SK-N-SH (cell line): Measurements from ENCODE around the gene HYAL3. TPM values are rescaled to one million over a fixed set of nuclear protein-coding genes. Genes with fewer than 3 reads are reported as not detected.
A peak's percentile ranks its signal among the peaks of the same experiment; 100 is the strongest.

Experiments used
- CTCF ChIA-PET: fragments of 300-600, 350-600 bp; formaldehyde crosslinking; extraction: SDS; loops from one replicate; lab custom pipeline; 2021; lab: Yijun Ruan, JAX
- POLR2A ChIA-PET: fragments of 350-600 bp; sonication (Branson Sonifier 250); formaldehyde crosslinking; extraction: SDS; loops from one replicate; lab custom pipeline; 2020; ENCODE audit warnings: antibody characterized with exemption, inconsistent platforms; lab: Yijun Ruan, JAX
- DNase-seq: peaks from one replicate; pipeline ENCODE4 v3.0.0; 2012
- H2AFZ ChIP-seq: fragments of 200-600 bp; sonication (generic); 2 replicates; pipeline ENCODE4 v1.8.1; 2016; ENCODE audit warnings: antibody characterized with exemption, mild to moderate bottlenecking, low read depth
- H3F3A ChIP-seq: fragments of 200-600 bp; sonication (generic); replicated peaks from 2 replicates; pipeline ENCODE3; 2016; ENCODE audit warnings: antibody characterized with exemption, mild to moderate bottlenecking; ENCODE audit not compliant: insufficient read depth
- H3K27ac ChIP-seq, 2 experiments: fragments of 200-500 bp in 1 of 2; fragments of 200-600 bp in 1 of 2; sonication (Bioruptor generic) in 1 of 2; sonication (generic), shearing (Covaris generic) in 1 of 2; 2 replicates each; pipeline versions ENCODE4 v1.5.1 to v1.6.1; 2014 to 2016; ENCODE audit warnings: low read depth in 2 of 2, inconsistent platforms in 1 of 2, low read length in 1 of 2, mild to moderate bottlenecking in 1 of 2, mixed read lengths in 1 of 2
- H3K27me3 ChIP-seq: fragments of 200-600 bp; sonication (generic), shearing (Covaris generic); 2 replicates; pipeline ENCODE4 v1.6.1; 2016; ENCODE audit warnings: mixed run types; ENCODE audit not compliant: insufficient read depth
- H3K36me3 ChIP-seq, 2 experiments: fragments of 200-500 bp in 1 of 2; fragments of 200-600 bp in 1 of 2; sonication (Bioruptor generic) in 1 of 2; sonication (generic) in 1 of 2; replicated peaks in 1 of 2; 2 replicates each; pipeline versions ENCODE3 to v1.5.1; 2014 to 2016; ENCODE audit warnings: low read length in 1 of 2, mild to moderate bottlenecking in 1 of 2; ENCODE audit not compliant: insufficient read depth in 2 of 2, control insufficient read depth in 1 of 2
- H3K4me1 ChIP-seq, 2 experiments: fragments of 200-500 bp in 1 of 2; fragments of 200-600 bp in 1 of 2; sonication (Bioruptor generic) in 1 of 2; sonication (generic), shearing (Covaris generic) in 1 of 2; 2 replicates each; pipeline versions ENCODE4 v1.5.1 to v1.6.1; 2014 to 2016; ENCODE audit warnings: low read depth in 1 of 2, low read length in 1 of 2, mixed run types in 1 of 2; ENCODE audit not compliant: insufficient read depth in 2 of 2, control insufficient read depth in 1 of 2
- H3K4me2 ChIP-seq: fragments of 200-600 bp; sonication (generic), shearing (Covaris generic); 2 replicates; pipeline ENCODE4 v1.6.1; 2017; ENCODE audit warnings: mixed run types
- H3K4me3 ChIP-seq, 2 experiments: fragments of 200-500 bp in 1 of 2; fragments of 200-600 bp in 1 of 2; sonication (Bioruptor generic) in 1 of 2; sonication (generic), shearing (Covaris generic) in 1 of 2; 2 replicates each; pipeline versions ENCODE4 v1.5.1 to v1.8.1; 2014 to 2016; ENCODE audit warnings: low read depth in 2 of 2, inconsistent platforms in 1 of 2, low read length in 1 of 2, mild to moderate bottlenecking in 1 of 2, mixed read lengths in 1 of 2, moderate library complexity in 1 of 2
- H3K79me2 ChIP-seq: fragments of 200-600 bp; sonication (generic); 2 replicates; pipeline ENCODE4 v1.8.1; 2017; ENCODE audit warnings: mild to moderate bottlenecking; ENCODE audit not compliant: insufficient read depth
- H3K9ac ChIP-seq: fragments of 200-600 bp; sonication (generic); 2 replicates; pipeline ENCODE4 v1.6.1; 2017; ENCODE audit warnings: mixed run types
- H3K9me2 ChIP-seq: fragments of 200-600 bp; sonication (generic); 2 replicates; pipeline ENCODE4 v1.6.1; 2017; ENCODE audit warnings: mixed run types
- H3K9me3 ChIP-seq: fragments of 200-600 bp; sonication (generic); 2 replicates; pipeline ENCODE4 v1.6.1; 2017; ENCODE audit warnings: mixed run types, mild to moderate bottlenecking, moderate library complexity
- H4K20me1 ChIP-seq: fragments of 200-600 bp; sonication (generic); 2 replicates; pipeline ENCODE4 v1.6.1; 2017; ENCODE audit warnings: mild to moderate bottlenecking, mixed run types; ENCODE audit not compliant: insufficient read depth
- FOXM1 ChIP-seq: IDR thresholded peaks from 2 replicates; pipeline ENCODE4 v1.4.0; 2012; ENCODE audit warnings: low read depth, mild to moderate bottlenecking
- IRF3 ChIP-seq: fragments of 150-350 bp; IDR thresholded peaks from 2 replicates; pipeline ENCODE4 v1.6.1; 2016; ENCODE audit warnings: mild to moderate bottlenecking, low read depth, low read length
- MAX ChIP-seq: IDR thresholded peaks from 2 replicates; pipeline ENCODE4 v1.4.0; 2012; ENCODE audit warnings: low read depth
- NFIC ChIP-seq: IDR thresholded peaks from 2 replicates; pipeline ENCODE4 v1.4.0; 2012; ENCODE audit warnings: borderline replicate concordance
- TAF1 ChIP-seq: IDR thresholded peaks from 2 replicates; pipeline ENCODE4 v1.6.1; 2012; ENCODE audit warnings: low read depth, mild to moderate bottlenecking, low read length, moderate library complexity, borderline replicate concordance
- TCF12 ChIP-seq: IDR thresholded peaks from 2 replicates; pipeline ENCODE4 v1.4.0; 2012
- USF1 ChIP-seq: IDR thresholded peaks from 2 replicates; pipeline ENCODE4 v1.4.0; 2012; ENCODE audit warnings: low read depth, borderline replicate concordance
- WGBS: methylation state at CpG from one replicate; pipeline ENCODE4 v1.1.6; 2017; ENCODE audit warnings: low lambda C conversion rate; 5-methylcytosine and 5-hydroxymethylcytosine counted together
- polyA plus RNA-seq, 3 experiments: library from polyadenylated mRNA; depleted of rRNA; stranded (reverse); fragments of >200 nt; gene quantifications; 2 replicates each; pipeline ENCODE4 v1.2.3, GENCODE V29; 2012
- TF ChIP-seq, protein P1 (sequence below): IDR thresholded peaks from 2 replicates; pipeline ENCODE4; 2012
- TF ChIP-seq, protein P2 (sequence below): fragments of 200-600 bp; sonication (generic); IDR thresholded peaks from 2 replicates; pipeline ENCODE4 v1.6.1; 2017; ENCODE audit warnings: antibody characterized with exemption, mild to moderate bottlenecking, moderate library complexity
- TF ChIP-seq, protein P3 (sequence below): IDR thresholded peaks from 2 replicates; pipeline ENCODE4 v1.4.0; 2012; ENCODE audit warnings: low read depth, borderline replicate concordance

Gene HYAL3
- polyA plus RNA-seq, 1 of the 3 experiments (the other 2 are of a cell fraction), result 7.8 TPM

GRCh38 chr3:50292159-50293078, 6.8 kb downstream of the HYAL3 start, which contains the start of gene IFRD2 (continued):
- TF ChIP-seq MAX, result peak; percentile 91
- TF ChIP-seq, protein P1, sequence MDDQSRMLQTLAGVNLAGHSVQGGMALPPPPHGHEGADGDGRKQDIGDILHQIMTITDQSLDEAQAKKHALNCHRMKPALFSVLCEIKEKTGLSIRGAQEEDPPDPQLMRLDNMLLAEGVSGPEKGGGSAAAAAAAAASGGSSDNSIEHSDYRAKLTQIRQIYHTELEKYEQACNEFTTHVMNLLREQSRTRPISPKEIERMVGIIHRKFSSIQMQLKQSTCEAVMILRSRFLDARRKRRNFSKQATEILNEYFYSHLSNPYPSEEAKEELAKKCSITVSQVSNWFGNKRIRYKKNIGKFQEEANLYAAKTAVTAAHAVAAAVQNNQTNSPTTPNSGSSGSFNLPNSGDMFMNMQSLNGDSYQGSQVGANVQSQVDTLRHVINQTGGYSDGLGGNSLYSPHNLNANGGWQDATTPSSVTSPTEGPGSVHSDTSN, result 0 out of 2 replicates have a peak, but pooled peaks have one; percentile 13
- peak; percentile 40; the same call in 1 of the 2 replicates for TF ChIP-seq NFIC
- peak; percentile 16; the same call in 1 of the 2 replicates for TF ChIP-seq TCF12
- TF ChIP-seq, protein P2, sequence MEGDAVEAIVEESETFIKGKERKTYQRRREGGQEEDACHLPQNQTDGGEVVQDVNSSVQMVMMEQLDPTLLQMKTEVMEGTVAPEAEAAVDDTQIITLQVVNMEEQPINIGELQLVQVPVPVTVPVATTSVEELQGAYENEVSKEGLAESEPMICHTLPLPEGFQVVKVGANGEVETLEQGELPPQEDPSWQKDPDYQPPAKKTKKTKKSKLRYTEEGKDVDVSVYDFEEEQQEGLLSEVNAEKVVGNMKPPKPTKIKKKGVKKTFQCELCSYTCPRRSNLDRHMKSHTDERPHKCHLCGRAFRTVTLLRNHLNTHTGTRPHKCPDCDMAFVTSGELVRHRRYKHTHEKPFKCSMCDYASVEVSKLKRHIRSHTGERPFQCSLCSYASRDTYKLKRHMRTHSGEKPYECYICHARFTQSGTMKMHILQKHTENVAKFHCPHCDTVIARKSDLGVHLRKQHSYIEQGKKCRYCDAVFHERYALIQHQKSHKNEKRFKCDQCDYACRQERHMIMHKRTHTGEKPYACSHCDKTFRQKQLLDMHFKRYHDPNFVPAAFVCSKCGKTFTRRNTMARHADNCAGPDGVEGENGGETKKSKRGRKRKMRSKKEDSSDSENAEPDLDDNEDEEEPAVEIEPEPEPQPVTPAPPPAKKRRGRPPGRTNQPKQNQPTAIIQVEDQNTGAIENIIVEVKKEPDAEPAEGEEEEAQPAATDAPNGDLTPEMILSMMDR, result no peak
- peak; percentile 63; the same call in 1 of the 2 replicates for TF ChIP-seq TAF1
- no peak for TF ChIP-seq IRF3
- TF ChIP-seq, all 33 proteins: peak for 15

DNA sequence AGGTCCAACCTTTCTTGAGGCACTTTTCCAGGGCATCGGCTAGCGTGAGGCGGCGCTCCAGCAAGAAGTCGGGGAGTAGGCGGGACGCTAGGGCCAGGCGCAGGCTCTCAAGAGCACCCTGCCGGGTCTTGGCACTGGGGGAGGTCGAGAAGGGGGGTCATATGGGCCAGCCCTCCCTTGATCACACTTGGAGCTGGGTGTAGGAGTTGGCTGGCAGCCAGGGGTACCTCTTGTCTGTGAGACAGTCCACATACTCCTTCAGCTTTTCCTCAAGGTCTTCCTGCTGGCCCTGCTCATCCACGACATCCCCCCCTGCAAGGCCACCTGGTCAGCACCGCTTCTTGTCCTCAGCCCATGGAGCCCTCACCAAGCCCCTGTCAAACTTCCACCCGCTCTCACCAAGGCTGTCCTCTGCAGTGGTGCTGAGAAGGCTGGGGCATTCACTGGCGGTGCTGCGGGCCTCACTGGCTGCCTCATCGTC, 9.0 kb downstream of the HYAL3 start:
- 93% methylated on average over 13 of the region's 16 CpGs for whole genome bisulfite sequencing
- Histone ChIP-seq H2AFZ (no peak overlapping the region), H3K4me2 (no peak overlapping the region), H3K79me2 (peaks cover 20% of the 10 kb centered on the region), H3F3A (no peaks in the 10 kb centered on the region), H3K9ac (no peak overlapping the region), H3K4me3 (no peak overlapping the region), H4K20me1 (no peaks in the 10 kb centered on the region), H3K9me3 (no peaks in the 10 kb centered on the region), H3K4me1 (peaks cover 3 to 16% of the 10 kb centered on the region in 2 experiments; a peak in 2 of 4 replicates), H3K9me2 (no peaks in the 10 kb centered on the region), H3K27ac (no peak overlapping the region), H3K36me3 (peaks cover 3 to 29% of the 10 kb centered on the region in 2 experiments), H3K27me3 (no peaks in the 10 kb centered on the region)
- TF ChIP-seq, protein P3, sequence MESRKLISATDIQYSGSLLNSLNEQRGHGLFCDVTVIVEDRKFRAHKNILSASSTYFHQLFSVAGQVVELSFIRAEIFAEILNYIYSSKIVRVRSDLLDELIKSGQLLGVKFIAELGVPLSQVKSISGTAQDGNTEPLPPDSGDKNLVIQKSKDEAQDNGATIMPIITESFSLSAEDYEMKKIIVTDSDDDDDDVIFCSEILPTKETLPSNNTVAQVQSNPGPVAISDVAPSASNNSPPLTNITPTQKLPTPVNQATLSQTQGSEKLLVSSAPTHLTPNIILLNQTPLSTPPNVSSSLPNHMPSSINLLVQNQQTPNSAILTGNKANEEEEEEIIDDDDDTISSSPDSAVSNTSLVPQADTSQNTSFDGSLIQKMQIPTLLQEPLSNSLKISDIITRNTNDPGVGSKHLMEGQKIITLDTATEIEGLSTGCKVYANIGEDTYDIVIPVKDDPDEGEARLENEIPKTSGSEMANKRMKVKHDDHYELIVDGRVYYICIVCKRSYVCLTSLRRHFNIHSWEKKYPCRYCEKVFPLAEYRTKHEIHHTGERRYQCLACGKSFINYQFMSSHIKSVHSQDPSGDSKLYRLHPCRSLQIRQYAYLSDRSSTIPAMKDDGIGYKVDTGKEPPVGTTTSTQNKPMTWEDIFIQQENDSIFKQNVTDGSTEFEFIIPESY, result no peak
- no peak for TF ChIP-seq USF1
- no peak for TF ChIP-seq FOXM1
- ChIA-PET POLR2A (no interaction called here), CTCF (interaction anchor here (0.7 to 1.6 kb wide), 6 partner anchors 15 to 98 kb away, joined by 3 to 10 read pairs (median 5); partner anchors contain the start of gene HYAL2)
- DNase-seq, result no peak
